SK-N-SH treated with all-trans-retinoic acid at 6 μM for 48 hours (cell line): ENCODE results near the gene SSBP4.
A peak's percentile ranks its signal among the peaks of the same experiment; 100 is the strongest.

Experiments
- ATAC-seq: fragments of 200-7000 bp; cut with Tn5 transposase; 3 replicates; pipeline ENCODE4 v1.9.1; 2020; ENCODE audit warnings: mild to moderate bottlenecking, moderate library complexity
- ARNTL ChIP-seq: fragments of 450-650 bp; formaldehyde crosslinking; IDR thresholded peaks from 2 replicates; pipeline ENCODE4 v1.5.0; 2020; ENCODE audit warnings: low read depth, mild to moderate bottlenecking, moderate library complexity, borderline replicate concordance
- BACH2 ChIP-seq: fragments of 250-450 bp; sonication (Bioruptor Pico); IDR thresholded peaks from 2 replicates; pipeline ENCODE4 v1.9.0; 2021; ENCODE audit warnings: mild to moderate bottlenecking, borderline replicate concordance
- CSDC2 ChIP-seq: fragments of 250-450 bp; sonication (Bioruptor Pico); IDR thresholded peaks from 2 replicates; pipeline ENCODE4 v1.5.0; 2020; ENCODE audit warnings: mild to moderate bottlenecking, moderate library complexity
- GLIS3 ChIP-seq: fragments of 250-450 bp; sonication (Bioruptor Pico); IDR thresholded peaks from 2 replicates; pipeline ENCODE4 v1.5.0; 2020; ENCODE audit warnings: mild to moderate bottlenecking, moderate library complexity
- ISL1 ChIP-seq: fragments of 250-450 bp; sonication (Bioruptor Pico); IDR thresholded peaks from 2 replicates; pipeline ENCODE4 v2.1.2; 2022; ENCODE audit warnings: mild to moderate bottlenecking, moderate library complexity
- OSR1 ChIP-seq: fragments of 250-450 bp; sonication (Bioruptor Pico); IDR thresholded peaks from 2 replicates; pipeline ENCODE4 v1.8.0; 2022; ENCODE audit warnings: moderate library complexity, mild to moderate bottlenecking, inconsistent platforms
- PPARA ChIP-seq: fragments of 250-450 bp; sonication (Bioruptor Pico); IDR thresholded peaks from 2 replicates; pipeline ENCODE4 v1.5.0; 2020; ENCODE audit warnings: mild to moderate bottlenecking, borderline replicate concordance
- RARB ChIP-seq: fragments of 250-450 bp; sonication (Bioruptor Pico); IDR thresholded peaks from 2 replicates; pipeline ENCODE4 v1.8.0; 2021; ENCODE audit warnings: mild to moderate bottlenecking, moderate library complexity
- SNAI2 ChIP-seq: fragments of 250-450 bp; sonication (Bioruptor Pico); IDR thresholded peaks from 2 replicates; pipeline ENCODE4 v1.5.0; 2020; ENCODE audit warnings: mild to moderate bottlenecking, moderate library complexity
- TCF4 ChIP-seq: fragments of 250-450 bp; sonication (Bioruptor Pico); IDR thresholded peaks from 2 replicates; pipeline ENCODE4 v1.8.0; 2021; ENCODE audit warnings: mild to moderate bottlenecking, moderate library complexity, borderline replicate concordance
- TSHZ2 ChIP-seq: fragments of 250-450 bp; sonication (Bioruptor Pico); IDR thresholded peaks from 2 replicates; pipeline ENCODE4 v1.5.0; 2020; ENCODE audit warnings: mild to moderate bottlenecking, moderate library complexity
- ZC3H10 ChIP-seq: fragments of 250-450 bp; sonication (Bioruptor Pico); IDR thresholded peaks from 2 replicates; pipeline ENCODE4 v1.5.1; 2021; ENCODE audit warnings: mild to moderate bottlenecking, moderate library complexity
- ZFP30 ChIP-seq: fragments of 450-650 bp; formaldehyde crosslinking; IDR thresholded peaks from 2 replicates; pipeline ENCODE4 v1.5.0; 2022; ENCODE audit warnings: mild to moderate bottlenecking, moderate library complexity
- ZNF565 ChIP-seq: fragments of 450-650 bp; formaldehyde crosslinking; conservative IDR thresholded peaks from 2 replicates; pipeline ENCODE4 v1.5.0; 2020; ENCODE audit warnings: low read depth, mild to moderate bottlenecking, moderate library complexity
- ZNF70 ChIP-seq: fragments of 450-650 bp; formaldehyde crosslinking; IDR thresholded peaks from 2 replicates; pipeline ENCODE4 v1.5.0; 2020; ENCODE audit warnings: mild to moderate bottlenecking, moderate library complexity
- ZNF8 ChIP-seq: fragments of 450-650 bp; formaldehyde crosslinking; IDR thresholded peaks from 2 replicates; pipeline ENCODE4 v1.5.0; 2020; ENCODE audit warnings: mild to moderate bottlenecking, moderate library complexity
- TF ChIP-seq, protein P1 (sequence below): fragments of 250-450 bp; sonication (Bioruptor Pico); IDR thresholded peaks from 2 replicates; pipeline ENCODE4 v1.5.1; 2021; ENCODE audit warnings: mild to moderate bottlenecking, moderate library complexity
- TF ChIP-seq, protein P2 (sequence below): fragments of 250-450 bp; sonication (Bioruptor Pico); IDR thresholded peaks from 2 replicates; pipeline ENCODE4 v1.8.0; 2020; ENCODE audit warnings: mild to moderate bottlenecking, moderate library complexity, borderline replicate concordance
- TF ChIP-seq, protein P3 (sequence below): fragments of 250-450 bp; sonication (Bioruptor Pico); IDR thresholded peaks from 2 replicates; pipeline ENCODE4 v1.8.0; 2021; ENCODE audit warnings: low read depth, mild to moderate bottlenecking, moderate library complexity, borderline replicate concordance

Gene SSBP4

DNA sequence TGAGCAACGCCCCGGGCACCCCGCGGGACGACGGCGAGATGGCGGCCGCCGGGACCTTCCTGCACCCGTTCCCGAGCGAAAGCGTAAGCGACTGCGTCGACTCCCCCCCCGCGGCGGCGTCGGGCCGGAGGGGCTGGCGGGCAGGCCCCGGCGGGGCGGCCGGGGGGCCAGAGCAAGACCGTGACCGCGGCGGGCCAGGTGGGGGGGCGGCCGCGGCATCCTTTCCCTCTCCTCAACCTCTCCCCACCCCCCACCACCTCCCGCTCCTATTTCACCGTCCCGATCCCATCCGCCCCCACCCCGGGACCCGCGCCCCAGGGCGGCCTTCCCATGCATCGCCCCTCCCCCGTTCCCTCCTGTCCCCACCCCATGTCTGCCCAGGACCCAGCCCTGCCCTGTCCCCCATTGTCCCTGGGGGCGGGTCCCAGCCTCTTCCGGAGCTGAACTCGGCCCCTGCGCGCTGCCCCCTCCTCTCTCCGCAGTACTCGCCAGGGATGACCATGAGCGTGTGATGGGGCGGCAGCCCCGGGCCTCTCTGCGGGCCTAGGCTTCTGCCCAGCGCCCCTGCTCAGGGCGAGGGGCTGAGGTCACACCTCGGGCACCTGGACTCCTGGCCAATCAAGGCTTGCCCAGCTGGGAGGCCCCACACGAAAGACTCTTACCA is 14.7 kb downstream of the SSBP4 start:
- TF ChIP-seq RARB (CRISPR knock-in tag) (no peak), ZC3H10 (CRISPR knock-in tag) (0 out of 2 replicates have a peak, but pooled peaks have one; percentile 23), GLIS3 (peak; percentile 76; the same call in 1 of the 2 replicates), ZNF70 (CRISPR knock-in tag) (no peak)
- TF ChIP-seq, protein P1, sequence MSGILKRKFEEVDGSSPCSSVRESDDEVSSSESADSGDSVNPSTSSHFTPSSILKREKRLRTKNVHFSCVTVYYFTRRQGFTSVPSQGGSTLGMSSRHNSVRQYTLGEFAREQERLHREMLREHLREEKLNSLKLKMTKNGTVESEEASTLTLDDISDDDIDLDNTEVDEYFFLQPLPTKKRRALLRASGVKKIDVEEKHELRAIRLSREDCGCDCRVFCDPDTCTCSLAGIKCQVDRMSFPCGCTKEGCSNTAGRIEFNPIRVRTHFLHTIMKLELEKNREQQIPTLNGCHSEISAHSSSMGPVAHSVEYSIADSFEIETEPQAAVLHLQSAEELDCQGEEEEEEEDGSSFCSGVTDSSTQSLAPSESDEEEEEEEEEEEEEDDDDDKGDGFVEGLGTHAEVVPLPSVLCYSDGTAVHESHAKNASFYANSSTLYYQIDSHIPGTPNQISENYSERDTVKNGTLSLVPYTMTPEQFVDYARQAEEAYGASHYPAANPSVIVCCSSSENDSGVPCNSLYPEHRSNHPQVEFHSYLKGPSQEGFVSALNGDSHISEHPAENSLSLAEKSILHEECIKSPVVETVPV (CRISPR knock-in tag) = no peak
- no peak for ATAC-seq

- TF ChIP-seq ZNF70 (CRISPR knock-in tag) (no peak), SNAI2 (no peak), ISL1 (CRISPR knock-in tag) (no peak), OSR1 (no peak), CSDC2 (no peak), ZFP30 (no peak)
- TF ChIP-seq, all 23 proteins: peak for 0
- no peak for ATAC-seq
Measured at GRCh38 chr19:18434411-18435175, 15.4 kb downstream of the SSBP4 start.

- TF ChIP-seq ARNTL (CRISPR knock-in tag) (no peak), ZC3H10 (CRISPR knock-in tag) (no peak), RARB (CRISPR knock-in tag) (no peak), SNAI2 (no peak), BACH2 (CRISPR knock-in tag) (no peak), TSHZ2 (CRISPR knock-in tag) (no peak), TCF4 (CRISPR knock-in tag) (no peak), ZNF8 (no peak), ZNF565 (CRISPR knock-in tag) (no peak), PPARA (CRISPR knock-in tag) (no peak), OSR1 (no peak), CSDC2 (no peak)
- TF ChIP-seq, protein P2, sequence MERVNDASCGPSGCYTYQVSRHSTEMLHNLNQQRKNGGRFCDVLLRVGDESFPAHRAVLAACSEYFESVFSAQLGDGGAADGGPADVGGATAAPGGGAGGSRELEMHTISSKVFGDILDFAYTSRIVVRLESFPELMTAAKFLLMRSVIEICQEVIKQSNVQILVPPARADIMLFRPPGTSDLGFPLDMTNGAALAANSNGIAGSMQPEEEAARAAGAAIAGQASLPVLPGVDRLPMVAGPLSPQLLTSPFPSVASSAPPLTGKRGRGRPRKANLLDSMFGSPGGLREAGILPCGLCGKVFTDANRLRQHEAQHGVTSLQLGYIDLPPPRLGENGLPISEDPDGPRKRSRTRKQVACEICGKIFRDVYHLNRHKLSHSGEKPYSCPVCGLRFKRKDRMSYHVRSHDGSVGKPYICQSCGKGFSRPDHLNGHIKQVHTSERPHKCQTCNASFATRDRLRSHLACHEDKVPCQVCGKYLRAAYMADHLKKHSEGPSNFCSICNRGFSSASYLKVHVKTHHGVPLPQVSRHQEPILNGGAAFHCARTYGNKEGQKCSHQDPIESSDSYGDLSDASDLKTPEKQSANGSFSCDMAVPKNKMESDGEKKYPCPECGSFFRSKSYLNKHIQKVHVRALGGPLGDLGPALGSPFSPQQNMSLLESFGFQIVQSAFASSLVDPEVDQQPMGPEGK = no peak
- TF ChIP-seq, protein P3, sequence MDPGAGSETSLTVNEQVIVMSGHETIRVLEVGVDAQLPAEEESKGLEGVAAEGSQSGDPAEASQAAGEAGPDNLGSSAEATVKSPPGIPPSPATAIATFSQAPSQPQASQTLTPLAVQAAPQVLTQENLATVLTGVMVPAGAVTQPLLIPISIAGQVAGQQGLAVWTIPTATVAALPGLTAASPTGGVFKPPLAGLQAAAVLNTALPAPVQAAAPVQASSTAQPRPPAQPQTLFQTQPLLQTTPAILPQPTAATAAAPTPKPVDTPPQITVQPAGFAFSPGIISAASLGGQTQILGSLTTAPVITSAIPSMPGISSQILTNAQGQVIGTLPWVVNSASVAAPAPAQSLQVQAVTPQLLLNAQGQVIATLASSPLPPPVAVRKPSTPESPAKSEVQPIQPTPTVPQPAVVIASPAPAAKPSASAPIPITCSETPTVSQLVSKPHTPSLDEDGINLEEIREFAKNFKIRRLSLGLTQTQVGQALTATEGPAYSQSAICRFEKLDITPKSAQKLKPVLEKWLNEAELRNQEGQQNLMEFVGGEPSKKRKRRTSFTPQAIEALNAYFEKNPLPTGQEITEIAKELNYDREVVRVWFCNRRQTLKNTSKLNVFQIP (CRISPR knock-in tag) = no peak
- no peak for ATAC-seq
Measured at GRCh38 chr19:18435178-18435841, 16.1 kb downstream of the SSBP4 start.
